ENCODE measurements around the gene HOXD11. TPM values are rescaled to one million over a fixed set of nuclear protein-coding genes. Genes with fewer than 3 reads are reported as not detected.

HOXD11 gene
- total RNA-seq, 2 donors from 2014 or later = not detected

DNA sequence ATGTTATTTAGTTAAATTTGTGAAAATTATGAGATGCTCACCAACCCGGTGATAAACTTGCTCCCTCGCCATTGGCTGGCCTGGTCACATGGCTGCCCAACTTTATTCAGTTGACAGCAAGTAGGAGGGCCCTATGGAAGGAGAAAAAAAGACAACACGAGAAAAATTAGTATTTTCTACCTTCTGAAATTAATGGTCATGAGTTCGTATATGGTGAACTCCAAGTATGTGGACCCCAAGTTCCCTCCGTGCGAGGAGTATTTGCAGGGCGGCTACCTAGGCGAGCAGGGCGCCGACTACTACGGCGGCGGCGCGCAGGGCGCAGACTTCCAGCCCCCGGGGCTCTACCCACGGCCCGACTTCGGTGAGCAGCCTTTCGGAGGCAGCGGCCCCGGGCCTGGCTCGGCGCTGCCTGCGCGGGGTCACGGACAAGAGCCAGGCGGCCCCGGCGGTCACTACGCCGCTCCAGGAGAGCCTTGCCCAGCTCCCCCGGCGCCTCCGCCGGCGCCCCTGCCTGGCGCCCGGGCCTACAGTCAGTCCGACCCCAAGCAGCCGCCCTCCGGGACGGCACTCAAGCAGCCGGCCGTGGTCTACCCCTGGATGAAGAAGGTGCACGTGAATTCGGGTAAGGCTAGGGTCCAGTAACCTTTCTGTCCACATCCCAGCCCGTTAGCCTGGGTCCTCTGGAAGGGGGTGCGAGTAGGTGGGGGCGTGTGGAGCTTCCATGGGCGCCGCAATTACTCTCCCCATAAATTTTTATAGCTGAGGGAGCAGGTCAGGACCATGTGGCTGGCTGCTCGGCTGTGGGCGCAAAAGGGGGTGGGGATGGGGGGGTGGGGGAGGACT lies 44.6 kb downstream of the HOXD11 start, which contains the start of gene HOXD4:
Gene HOXD4 (plus strand): TSS at position 109 of the 846 bp plus-strand sequence. CDS start 84 bp downstream, at position 193.
- no peak for ATAC-seq
- intact Hi-C loops (cut with DNase I) = no loop called here
- no peak for DNase-seq

DNA sequence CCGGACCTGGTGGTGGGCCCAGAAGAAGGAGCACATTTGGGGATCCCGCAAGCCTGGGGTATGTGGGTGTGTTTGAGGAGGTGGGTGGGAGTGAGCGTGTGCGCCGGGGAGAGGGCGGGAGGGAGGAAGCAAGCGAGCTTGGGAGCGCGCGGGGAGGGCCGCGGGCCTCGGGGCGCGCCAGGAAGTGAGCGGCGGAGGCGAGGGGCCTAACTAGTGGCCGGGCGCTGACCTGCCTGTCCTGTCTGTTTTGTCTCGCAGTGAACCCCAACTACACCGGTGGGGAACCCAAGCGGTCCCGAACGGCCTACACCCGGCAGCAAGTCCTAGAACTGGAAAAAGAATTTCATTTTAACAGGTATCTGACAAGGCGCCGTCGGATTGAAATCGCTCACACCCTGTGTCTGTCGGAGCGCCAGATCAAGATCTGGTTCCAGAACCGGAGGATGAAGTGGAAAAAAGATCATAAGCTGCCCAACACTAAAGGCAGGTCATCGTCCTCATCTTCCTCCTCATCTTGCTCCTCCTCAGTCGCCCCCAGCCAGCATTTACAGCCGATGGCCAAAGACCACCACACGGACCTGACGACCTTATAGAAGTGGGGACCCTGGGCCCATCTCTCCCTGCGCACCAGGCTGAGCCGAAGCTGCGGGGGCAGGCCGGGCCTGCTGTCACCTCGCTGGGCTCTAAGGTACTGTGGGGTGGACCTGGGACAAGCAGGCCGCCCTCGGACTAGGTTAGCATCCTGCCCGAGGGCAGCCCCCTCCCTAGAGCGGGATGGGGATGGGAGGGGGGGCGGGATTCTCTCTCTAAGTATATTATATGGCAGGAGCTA lies 45.5 kb downstream of the HOXD11 start:
- DNase-seq (no peak), ATAC-seq (no peak)
- intact Hi-C loops (cut with DNase I) = no loop called here

DNA sequence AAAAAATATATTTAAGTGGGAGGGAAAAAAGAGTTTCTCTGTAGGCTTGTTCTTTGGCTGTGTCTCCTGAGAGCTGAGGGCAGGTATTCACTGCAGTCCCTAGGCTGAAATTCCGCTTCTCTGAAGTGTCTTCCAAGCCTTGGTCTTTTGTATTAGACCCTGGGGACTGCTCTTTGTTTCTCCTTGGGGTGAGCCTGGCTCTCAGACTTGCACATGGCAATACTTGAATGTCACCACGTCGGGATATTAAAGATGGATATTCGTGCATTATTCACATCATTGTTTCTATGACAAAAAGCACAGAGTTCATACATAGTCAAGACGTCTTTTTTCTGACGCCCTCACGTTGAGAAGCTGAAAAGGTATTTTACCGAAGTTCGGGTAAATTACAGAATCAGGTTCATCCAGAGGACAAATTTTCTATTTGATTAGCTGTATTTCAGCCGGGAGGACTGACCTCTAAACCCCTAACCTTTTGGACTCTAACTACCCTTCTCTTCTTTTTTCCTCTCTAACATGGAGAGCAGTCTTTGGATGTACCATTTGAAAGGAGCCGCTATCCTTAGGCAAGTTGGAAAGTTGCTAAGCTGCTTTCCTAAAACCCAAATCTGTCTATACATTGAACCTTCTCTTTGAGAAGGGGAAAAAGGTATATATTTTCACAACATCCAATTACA lies 47.6 kb downstream of the HOXD11 start:
- DNase-seq (no peak), ATAC-seq (no peak)
- intact Hi-C loops (cut with DNase I) = no loop called here

DNA sequence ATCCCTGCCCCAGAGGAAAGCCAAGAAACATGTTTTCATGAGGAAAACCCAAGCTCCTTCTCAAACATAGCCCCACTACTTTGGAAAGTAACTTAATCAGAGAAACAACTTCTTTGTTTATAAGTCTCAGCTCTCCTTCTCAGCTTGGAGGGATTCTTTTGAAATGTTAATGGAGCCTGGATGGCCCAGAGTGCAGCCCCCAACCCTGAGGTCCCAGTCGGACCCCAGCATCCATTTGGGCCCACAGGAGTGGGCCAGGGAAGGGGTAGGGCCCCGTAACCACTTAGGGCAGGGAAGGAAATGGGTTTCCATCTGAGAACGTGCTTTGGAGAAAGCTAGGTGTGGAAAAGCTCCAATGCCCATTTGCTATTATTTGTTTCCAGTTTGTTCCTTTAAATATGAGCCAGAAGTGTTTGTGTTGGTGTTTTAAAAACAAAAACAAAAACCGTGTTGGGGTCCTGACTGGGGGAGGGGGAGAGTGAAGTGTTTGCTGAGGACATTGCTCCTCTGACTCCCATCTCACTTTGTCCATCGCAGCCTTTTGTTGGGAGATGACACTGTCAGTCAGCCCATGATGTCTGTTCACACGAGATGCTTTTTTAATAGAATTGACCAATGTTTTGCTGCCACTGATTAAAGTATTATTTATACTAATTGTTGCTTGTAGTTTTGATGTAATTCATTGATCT lies 48.4 kb downstream of the HOXD11 start:
- ATAC-seq (no peak), DNase-seq (no peak)
- intact Hi-C loops (cut with DNase I) = no loop called here

DNA sequence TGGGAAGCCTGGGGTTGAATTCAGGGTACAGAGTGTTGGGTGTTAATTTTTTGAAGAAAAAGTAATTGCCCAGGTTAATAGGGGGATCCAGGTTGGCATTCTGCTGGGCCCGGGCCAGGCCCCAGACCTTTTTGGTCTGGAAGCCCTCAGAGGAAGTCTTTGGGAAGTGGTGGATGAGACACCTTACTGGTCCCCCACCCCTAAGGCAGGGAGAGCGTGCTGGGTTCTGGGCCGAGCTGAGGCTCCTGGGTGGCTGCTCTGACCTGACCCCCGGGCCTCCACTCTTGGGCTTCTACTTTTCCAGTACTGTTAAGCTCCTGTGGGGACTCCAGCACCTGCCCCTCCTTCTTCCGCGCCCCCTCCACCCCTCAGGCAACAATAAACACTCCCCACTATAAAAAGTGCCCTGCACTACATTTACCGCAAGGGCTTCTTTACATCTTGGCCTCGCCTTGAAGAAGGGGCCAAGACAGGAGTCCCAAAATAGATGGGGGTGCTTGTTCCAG lies 49.3 kb downstream of the HOXD11 start:
- intact Hi-C loops (cut with DNase I) = no loop called here
- DNase-seq = no peak
- ATAC-seq = no peak

DNA sequence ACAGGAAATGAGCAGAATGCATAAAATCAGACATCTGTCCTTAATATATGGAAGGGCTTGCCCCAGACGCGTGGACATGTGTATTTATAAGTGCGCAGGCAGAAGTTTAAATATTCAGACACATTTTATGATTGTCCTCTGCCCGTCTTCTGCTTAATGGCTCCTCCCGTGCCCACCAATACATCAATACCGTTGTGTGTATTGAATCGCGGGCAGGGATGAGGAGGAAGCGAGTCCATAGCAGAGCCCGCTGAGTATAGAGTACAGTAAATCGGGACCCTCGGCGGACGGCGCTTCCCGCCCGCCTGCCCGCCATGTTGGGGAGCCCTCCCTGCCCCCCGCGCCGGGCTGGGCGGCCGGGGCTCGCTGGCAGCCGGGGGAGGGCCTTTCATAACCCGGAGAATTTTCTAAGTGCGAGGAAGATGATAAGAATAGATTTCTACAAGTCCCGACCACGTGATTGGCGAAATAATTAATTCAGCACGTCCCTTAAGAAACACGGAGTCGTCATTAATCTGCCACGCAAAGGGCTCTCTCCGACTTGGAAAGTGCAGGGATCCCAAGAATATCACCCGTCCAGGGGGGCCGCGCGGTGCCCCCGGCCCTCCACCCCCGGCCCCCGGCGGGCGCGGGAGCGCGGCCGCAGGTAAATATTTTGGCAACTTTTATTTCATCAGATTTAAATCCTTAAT lies 49.9 kb downstream of the HOXD11 start, which contains the start of gene HOXD3:
Gene HOXD3 (plus strand): TSS at position 501 of the 692 bp plus-strand sequence. CDS start 11,808 bp downstream, outside the sequence.
- DNase-seq (no peak), ATAC-seq (no peak)
- intact Hi-C loops (cut with DNase I) = no loop called here

DNA sequence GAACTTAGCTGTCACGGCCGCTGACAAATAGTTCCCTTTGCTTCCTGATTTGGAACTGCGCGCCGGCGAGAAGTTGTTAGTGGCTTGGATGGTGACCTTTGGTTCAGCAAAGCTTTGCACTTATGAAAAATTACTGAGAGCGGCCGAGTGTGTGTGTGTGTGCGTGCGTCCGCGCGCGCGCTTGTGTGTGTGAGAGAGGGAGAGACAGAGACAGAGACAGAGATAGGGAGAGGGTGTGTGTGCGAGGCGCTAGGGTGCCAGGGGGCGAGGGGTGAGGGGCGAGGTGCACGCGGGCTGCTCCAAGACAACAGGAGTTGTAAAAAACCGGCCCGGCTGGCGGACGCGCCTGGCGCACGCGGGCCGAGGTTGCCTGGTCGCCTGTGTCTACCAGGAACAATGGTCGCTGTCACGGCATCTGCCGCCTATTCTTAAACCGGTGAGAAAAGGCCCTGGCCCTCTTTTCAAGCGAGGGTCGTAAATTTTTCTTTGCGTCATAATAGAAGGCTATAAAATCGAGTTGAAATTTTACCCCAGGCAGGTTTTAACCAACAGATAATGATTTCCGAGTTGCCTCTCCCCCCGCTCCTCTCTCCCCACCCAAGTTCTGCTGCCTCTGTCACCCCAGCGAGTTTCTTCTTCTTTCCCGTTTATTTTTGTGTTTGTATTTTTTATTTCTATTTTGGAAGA lies 50.6 kb downstream of the HOXD11 start:
- ATAC-seq = no peak
- intact Hi-C loops (cut with DNase I) = no loop called here
- no peak for DNase-seq

DNA sequence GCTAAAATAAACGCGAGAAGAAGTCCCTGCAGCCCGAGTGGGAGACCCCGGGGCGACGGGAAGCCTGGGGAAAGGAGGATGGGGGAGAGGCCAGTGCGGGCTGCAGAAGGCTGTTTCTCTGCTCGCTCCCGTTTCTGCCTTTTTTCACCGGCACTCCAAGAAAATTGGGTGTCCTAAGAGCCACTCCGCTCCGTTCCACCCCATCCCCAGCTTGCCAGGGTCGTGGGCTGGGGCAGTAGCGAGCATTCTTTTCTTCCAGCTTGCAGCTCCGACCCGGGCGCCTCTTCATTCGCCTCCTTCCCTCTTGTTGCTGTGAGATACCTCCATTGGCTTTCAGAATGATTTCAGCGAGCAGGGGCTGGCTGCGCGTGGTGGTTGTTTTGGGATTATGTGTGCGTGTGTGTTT lies 51.1 kb downstream of the HOXD11 start:
- intact Hi-C loops (cut with DNase I) = no loop called here
- DNase-seq = no peak
- ATAC-seq = no peak

DNA sequence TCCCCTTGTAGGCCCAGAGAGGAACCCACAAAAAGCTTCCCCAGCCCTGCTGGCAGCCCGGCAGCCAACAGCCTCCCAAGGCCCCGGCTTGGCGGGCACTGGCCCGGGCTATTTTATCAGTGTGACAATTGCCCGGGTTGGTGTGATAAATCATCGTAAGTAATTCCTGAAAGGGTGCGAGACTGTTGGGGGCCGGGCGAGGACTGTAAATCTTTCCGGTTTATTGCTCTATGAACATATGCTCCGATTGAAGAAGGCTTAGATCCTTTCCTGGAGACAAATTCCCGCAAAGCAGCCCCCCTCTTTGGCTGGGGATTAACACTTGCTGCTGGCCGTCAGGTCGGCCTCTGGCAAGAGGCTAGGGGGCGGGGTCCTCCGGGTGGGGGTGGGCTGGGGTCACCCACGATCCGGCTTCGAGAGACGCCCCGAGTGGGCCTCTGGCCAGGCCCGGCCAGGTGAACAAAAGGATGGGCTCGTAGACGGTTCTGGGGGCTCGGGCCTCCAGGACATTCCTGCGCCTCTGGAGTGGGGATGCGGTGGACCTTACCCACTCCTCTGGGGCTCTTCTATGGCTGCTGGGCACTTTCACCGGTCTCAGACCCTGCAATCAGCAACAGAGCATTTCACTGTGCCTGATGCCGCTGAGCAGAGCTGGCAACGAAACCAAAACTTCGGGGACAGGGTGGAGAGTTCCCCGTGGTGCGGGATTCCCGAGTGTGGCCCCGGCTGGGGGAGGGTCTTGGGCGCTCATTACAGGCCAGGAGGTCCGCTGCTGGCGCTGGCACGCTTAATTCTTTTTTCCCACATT lies 52.0 kb downstream of the HOXD11 start:
- intact Hi-C loops (cut with DNase I) = no loop called here
- DNase-seq = no peak

More for the DNA sequence above, 52.0 kb downstream of the HOXD11 start:
- ATAC-seq = no peak

Small RNAs within 50 kb of the gene (microRNA-seq; reads per million reads assigned to microRNA genes)
- 2,802 to 7,883 reads per million in 2 donors for gene MIR10B

Other genes with a start within 250 kb of the HOXD11 start
- 10 to 100 TPM; 28.6 to 33.4 TPM for gene LNPK, start 105.0 kb upstream of the HOXD11 start, total RNA-seq
- not detected for gene EVX2, start 23.3 kb upstream of the HOXD11 start, total RNA-seq
- not detected for gene HOXD13, start 14.6 kb upstream of the HOXD11 start, total RNA-seq
- gene HOXD12, start 7.5 kb upstream of the HOXD11 start, total RNA-seq = not detected
- gene HOXD10, start 9.5 kb downstream of the HOXD11 start, total RNA-seq = not detected
- gene HOXD9, start 15.4 kb downstream of the HOXD11 start, total RNA-seq = under 1 TPM; 0.13 to 0.27 TPM
- 1 to 10 TPM; 1.2 to 1.3 TPM for gene HOXD8, start 22.4 kb downstream of the HOXD11 start, total RNA-seq
- gene HOXD4, start 44.3 kb downstream of the HOXD11 start, total RNA-seq = under 1 TPM; 0.29 to 0.53 TPM
- 1 to 10 TPM in 1 of 2 donors, under 1 TPM in 1; 0.73 to 1.1 TPM for gene HOXD3, start 50.0 kb downstream of the HOXD11 start, total RNA-seq
- under 1 TPM in 1 of 2 donors, not detected in 1; 0.21 TPM for gene HOXD1, start 81.4 kb downstream of the HOXD11 start, total RNA-seq
- gene MTX2, start 162.2 kb downstream of the HOXD11 start, total RNA-seq = 10 to 100 TPM; 37.1 to 41.9 TPM